Measurements from ENCODE around the gene COL5A3. TPM values are rescaled to one million over a fixed set of nuclear protein-coding genes. Genes with fewer than 3 reads are reported as not detected.

The COL5A3 gene
- total RNA-seq, 1 donor from 2014 or later = 0.05 TPM

DNA sequence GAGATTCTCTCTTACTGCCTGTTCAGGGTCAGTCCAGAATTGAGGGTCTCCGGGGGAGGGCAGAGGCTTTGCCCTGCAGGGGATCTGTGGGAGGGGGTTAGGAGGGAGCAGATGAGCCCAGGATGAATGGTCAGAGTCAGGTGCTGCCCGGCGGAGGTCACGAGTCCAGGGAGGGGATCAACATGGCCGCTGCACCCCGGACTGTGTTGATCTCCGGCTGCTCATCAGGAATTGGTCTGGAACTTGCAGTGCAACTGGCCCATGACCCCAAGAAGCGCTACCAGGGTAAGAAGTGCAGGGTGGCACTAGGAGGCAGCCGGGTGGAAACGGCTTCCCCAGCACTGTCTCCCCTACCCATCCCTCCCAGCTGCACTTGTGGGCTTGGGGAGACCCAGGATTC, 3.0 kb upstream of the COL5A3 start, which contains the start of gene RDH8:
Gene RDH8, plus strand, starts transcription at position 168 of the 400 bp plus-strand sequence. Its CDS starts 15 bp downstream, at position 183.
- DNase-seq (ENCODE audit: low spot score) = no peak
- no peak within 1 kb of the TSS for H3K27ac Mint-ChIP-seq (ENCODE audit: unreplicated experiment)
- no peaks in the 10 kb centered on the region for H3K9me3 Mint-ChIP-seq (ENCODE audit: unreplicated experiment)
- no peak within 1 kb of the TSS for H3K4me3 Mint-ChIP-seq (ENCODE audit: unreplicated experiment)
- TF ChIP-seq, protein P1, sequence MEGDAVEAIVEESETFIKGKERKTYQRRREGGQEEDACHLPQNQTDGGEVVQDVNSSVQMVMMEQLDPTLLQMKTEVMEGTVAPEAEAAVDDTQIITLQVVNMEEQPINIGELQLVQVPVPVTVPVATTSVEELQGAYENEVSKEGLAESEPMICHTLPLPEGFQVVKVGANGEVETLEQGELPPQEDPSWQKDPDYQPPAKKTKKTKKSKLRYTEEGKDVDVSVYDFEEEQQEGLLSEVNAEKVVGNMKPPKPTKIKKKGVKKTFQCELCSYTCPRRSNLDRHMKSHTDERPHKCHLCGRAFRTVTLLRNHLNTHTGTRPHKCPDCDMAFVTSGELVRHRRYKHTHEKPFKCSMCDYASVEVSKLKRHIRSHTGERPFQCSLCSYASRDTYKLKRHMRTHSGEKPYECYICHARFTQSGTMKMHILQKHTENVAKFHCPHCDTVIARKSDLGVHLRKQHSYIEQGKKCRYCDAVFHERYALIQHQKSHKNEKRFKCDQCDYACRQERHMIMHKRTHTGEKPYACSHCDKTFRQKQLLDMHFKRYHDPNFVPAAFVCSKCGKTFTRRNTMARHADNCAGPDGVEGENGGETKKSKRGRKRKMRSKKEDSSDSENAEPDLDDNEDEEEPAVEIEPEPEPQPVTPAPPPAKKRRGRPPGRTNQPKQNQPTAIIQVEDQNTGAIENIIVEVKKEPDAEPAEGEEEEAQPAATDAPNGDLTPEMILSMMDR (IDR thresholded peaks at IDR 0.05; ENCODE audit: unreplicated experiment) = no peak
- H3K36me3 Mint-ChIP-seq (ENCODE audit: low read depth, unreplicated experiment) = peaks cover 9% of the 10 kb centered on the region
- H3K4me1 Mint-ChIP-seq (ENCODE audit: unreplicated experiment) = peaks cover 7% of the 10 kb centered on the region
- H3K27me3 Mint-ChIP-seq (ENCODE audit: unreplicated experiment) = peaks cover 27% of the 10 kb centered on the region

DNA sequence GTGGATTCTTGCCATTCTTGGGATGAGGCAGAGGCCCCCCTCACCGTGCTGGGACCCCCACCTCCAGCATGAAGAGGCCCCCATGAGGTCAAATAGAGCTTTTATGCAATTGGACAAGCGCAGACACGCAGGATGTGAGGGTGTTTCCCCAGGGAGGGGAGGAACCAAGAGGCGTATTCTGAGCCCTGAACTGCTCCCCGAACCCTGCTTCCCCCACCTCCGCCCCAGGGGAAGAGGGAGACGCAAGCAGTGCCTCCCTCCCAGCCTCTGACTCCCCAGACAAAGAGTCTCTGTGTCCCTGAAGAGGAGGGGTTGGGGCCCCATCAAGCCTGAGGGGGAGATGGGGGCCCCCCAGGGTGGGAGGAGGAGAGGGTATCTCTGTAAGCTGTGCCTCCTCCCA, 1.7 kb upstream of the COL5A3 start:
- Mint-ChIP-seq H3K36me3 (ENCODE audit: low read depth, unreplicated experiment) (peaks cover 9% of the 10 kb centered on the region), H3K4me1 (ENCODE audit: unreplicated experiment) (peaks cover 7% of the 10 kb centered on the region), H3K27me3 (ENCODE audit: unreplicated experiment) (peaks cover 29% of the 10 kb centered on the region), H3K4me3 (ENCODE audit: unreplicated experiment) (no peak overlapping the region), H3K27ac (ENCODE audit: unreplicated experiment) (no peak overlapping the region), H3K9me3 (ENCODE audit: unreplicated experiment) (no peaks in the 10 kb centered on the region)
- TF ChIP-seq, protein P1 (IDR thresholded peaks at IDR 0.05; ENCODE audit: unreplicated experiment) = no peak
- no peak for DNase-seq (ENCODE audit: low spot score)

DNA sequence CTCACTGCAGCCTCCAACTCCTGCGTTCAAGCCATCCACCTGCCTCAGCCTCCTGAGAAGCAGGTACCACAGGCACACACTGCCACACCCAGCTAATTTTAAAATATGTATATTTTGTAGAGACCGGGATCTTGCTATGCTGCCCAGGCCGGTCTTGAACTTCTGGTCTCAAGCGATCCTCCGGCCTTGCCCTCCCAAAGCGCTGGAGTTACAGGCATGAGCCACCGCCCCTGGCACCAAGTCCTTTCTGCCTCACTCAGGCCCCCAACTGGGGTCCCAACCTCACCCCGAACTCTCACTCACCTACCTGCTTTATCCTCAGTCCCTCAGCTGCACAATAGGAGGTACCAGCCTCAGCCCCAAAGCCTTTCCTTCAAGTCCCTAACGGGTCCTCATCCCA, 635 bp upstream of the COL5A3 start:
- TF ChIP-seq, protein P1 (IDR thresholded peaks at IDR 0.05; ENCODE audit: unreplicated experiment) = no peak
- Mint-ChIP-seq H3K27ac (ENCODE audit: unreplicated experiment) (no peak overlapping the region), H3K4me3 (ENCODE audit: unreplicated experiment) (no peak overlapping the region), H3K27me3 (ENCODE audit: unreplicated experiment) (peaks cover 30% of the 10 kb centered on the region), H3K9me3 (ENCODE audit: unreplicated experiment) (no peaks in the 10 kb centered on the region), H3K36me3 (ENCODE audit: low read depth, unreplicated experiment) (peaks cover 9% of the 10 kb centered on the region), H3K4me1 (ENCODE audit: unreplicated experiment) (peaks cover 7% of the 10 kb centered on the region)
- DNase-seq (ENCODE audit: low spot score) = no peak

DNA sequence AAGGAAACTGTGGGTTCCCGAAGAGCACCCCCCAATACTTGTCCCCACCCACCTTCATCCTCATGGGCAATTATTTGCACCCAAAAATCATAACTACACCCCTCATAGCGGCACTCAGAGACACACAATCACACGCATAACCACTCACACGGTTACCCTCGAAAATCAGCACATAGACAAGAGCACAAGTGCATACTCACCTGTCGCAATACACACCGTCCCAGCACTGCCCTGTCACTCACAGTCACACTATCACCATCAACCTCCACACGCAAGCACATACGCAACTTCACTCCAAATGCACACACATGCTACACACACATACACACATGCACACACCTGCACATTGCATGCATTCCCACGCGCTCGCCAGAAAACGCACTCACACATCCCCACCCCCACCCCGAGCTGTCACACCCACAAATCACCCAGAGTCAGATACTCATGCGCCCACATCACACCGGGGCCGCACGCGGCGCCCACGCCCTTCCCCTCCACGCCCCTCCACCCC, 535 bp downstream of the COL5A3 start:
- Mint-ChIP-seq H3K4me3 (ENCODE audit: unreplicated experiment) (peak overlapping the region; percentile 66), H3K9me3 (ENCODE audit: unreplicated experiment) (no peaks in the 10 kb centered on the region), H3K27me3 (ENCODE audit: unreplicated experiment) (peaks cover 30% of the 10 kb centered on the region), H3K4me1 (ENCODE audit: unreplicated experiment) (peaks cover 7% of the 10 kb centered on the region), H3K27ac (ENCODE audit: unreplicated experiment) (peak overlapping the region; percentile 48), H3K36me3 (ENCODE audit: low read depth, unreplicated experiment) (peaks cover 9% of the 10 kb centered on the region)
- no peak for DNase-seq (ENCODE audit: low spot score)
- TF ChIP-seq, protein P1 (IDR thresholded peaks at IDR 0.05; ENCODE audit: unreplicated experiment) = no peak

DNA sequence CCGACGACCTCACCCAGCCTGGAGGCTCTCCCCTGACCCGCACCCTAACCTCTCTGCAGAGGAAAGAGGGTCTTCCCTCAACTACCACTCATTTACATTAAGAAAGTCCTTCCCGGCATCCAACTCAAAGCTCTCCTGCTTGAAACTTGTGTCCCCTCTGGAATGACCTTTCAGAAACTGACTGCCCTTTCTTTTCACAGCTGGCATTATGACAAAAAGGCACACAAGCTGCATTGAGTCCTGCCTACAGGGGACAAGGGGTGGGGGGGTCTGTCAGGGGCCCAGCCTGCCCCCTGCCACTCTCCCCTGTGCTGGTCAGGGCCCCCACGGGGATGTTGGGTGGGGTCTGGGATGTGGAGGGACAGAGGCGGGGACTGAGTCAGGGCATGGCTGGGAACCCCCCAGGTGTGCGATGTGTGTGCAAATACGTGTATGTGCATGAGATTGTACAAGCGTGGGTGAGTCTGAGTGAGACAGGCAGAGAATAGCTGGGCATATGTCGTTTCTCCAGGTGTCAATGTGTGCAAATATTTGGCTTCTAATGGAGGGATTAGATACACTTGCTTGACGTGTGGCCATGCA, 2.0 kb downstream of the COL5A3 start:
- Mint-ChIP-seq H3K36me3 (ENCODE audit: low read depth, unreplicated experiment) (peaks cover 9% of the 10 kb centered on the region), H3K27ac (ENCODE audit: unreplicated experiment) (peak overlapping the region; percentile 3), H3K4me1 (ENCODE audit: unreplicated experiment) (peaks cover 7% of the 10 kb centered on the region), H3K27me3 (ENCODE audit: unreplicated experiment) (peaks cover 28% of the 10 kb centered on the region), H3K9me3 (ENCODE audit: unreplicated experiment) (no peaks in the 10 kb centered on the region), H3K4me3 (ENCODE audit: unreplicated experiment) (peak overlapping the region; percentile 10)
- DNase-seq (ENCODE audit: low spot score) = no peak
- TF ChIP-seq, protein P1 (IDR thresholded peaks at IDR 0.05; ENCODE audit: unreplicated experiment) = no peak

All from endothelial cell (in vitro differentiated cells).